Stimulated activated naive CD4-positive, alpha-beta T cell treated with Interleukin-2 at 50 U/mL for 16 hours (primary cell): ENCODE measurements around the gene CHCHD6.

Experiments
- DNase-seq: peaks from one replicate; lab custom pipeline; 2025; lab: John Stamatoyannopoulos, UW

CHCHD6 gene

DNA sequence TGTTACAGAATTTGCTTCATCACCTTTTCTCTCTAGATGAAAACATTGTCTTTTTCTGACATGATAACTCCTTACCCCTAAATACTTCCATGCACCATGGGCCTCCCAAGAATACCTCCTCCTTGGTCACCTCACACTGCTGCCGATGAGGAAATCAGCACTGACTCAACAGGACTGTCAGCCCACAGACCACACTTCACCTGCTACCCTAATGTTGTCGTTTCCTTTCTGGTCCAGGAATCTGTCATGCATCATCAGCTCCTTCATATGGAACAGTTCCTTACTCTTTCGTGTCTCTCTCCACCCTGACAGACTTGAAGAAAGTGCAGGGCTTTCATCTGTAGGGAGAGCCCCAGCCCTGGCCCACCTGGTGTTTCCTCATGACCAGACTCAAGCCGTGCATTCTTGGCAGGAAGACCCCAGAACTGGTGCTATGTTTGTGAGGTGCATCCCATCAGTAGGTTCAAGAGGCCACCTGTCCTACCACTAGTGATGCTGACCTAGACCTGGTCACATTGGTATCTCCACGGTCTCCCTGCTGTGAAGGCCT, 237.8 kb downstream of the CHCHD6 start:
- no peak for DNase-seq

DNA sequence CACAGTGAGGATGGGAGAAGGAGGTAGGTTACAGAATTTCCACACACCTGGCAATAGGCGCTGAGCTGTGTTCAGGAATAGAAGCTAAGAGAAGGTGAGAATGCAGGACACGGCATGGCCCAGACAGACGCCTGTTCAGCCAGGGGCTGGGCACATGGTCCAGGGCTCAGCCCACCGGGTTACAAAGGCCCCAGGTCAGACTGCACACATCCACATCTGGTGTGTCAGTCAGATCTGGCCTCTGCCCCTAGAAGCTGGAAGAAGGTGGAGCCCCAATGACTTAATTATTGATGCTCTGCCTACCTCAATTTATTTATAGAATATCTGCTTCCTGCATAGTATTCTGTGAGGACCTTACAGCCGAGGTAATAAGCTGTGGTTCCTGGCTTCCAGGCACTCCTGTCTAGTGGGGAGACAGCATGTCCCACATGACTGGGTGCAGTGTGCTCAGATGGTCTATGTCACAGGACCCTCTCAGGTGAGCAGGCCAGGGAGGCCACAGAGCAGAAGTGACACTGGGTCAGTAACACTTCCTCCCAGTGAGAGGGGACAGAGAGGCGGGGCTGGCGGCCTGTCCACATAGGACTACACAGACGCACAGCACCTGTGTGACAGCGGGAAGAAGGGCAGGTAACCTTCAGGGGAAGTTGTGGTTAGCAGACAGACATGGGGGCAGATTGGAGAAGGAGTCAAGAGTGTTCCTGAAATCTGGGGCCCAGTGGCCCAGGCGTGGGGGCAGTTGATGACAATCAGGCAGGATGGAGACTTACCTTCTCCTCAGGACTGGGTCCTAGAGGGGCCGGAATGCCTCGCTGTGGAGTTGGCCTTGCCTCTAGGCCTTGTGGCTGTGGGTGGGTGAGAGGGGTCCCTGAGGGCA, 240.3 kb downstream of the CHCHD6 start:
- DNase-seq, result no peak

- DNase-seq, result no peak
Observed at GRCh38 chr3:126945171-126945721, 241.2 kb downstream of the CHCHD6 start.

DNA sequence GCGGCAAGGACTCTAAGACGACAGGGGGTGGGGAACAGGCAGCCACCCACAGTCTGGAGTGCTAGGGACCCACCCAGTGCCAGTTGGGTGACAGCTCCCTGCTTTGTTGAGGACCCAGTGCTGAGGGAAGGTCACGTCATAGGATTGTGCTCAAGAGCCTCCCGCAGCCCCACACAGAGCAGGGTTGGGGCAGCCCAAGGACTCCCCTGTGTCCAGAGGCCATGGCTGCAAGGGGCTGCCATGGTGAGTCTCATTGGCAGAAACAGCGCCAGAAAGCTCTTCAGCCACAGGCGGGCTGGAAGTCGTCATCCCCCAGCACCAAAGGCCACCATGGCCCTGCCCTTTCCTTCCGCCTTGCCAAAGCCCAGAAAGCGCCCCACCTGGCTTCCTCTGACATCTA, 241.9 kb downstream of the CHCHD6 start:
- no peak for DNase-seq

DNA sequence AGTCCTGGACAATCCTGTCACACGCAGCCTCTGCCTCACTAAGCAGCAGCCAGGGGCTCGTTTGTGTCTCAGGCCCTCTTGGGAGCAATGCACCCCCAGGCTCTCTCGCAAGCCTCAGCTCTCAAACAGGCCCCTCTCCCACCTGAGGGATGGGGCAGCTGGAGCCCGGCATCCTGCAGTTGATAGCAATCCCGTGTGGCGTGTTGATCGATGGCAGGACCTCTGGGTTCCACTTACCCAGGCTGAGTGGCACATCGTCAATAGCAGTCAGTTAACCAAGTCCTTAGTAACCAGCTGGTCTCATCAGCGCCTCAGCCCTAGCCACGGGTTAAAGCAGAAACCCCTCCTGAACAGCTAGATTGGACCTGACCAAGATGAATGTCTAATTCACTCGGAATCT, 242.4 kb downstream of the CHCHD6 start:
- DNase-seq, result no peak

DNA sequence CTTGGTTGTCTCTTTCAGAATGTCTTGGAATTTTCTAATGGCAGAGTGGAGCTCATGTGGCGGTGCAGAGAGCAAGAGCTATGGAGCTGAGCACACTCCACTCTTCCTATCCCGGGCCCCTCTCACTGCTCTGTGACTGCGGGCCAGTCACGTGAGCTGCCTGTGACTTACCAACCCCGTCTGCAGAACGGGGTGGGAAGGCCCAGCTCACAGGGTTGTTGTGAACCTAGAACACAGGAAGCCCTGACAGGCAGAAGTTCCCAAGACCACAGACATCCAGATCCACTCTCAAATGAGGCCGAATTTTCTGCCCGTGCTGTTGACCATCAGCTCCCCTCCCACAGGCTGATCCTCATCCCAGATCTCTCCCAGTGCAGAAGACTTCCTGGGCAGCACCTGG, 243.4 kb downstream of the CHCHD6 start:
- no peak for DNase-seq

GRCh38 chr3:126948980-126949535, 245.0 kb downstream of the CHCHD6 start:
- no peak for DNase-seq

DNA sequence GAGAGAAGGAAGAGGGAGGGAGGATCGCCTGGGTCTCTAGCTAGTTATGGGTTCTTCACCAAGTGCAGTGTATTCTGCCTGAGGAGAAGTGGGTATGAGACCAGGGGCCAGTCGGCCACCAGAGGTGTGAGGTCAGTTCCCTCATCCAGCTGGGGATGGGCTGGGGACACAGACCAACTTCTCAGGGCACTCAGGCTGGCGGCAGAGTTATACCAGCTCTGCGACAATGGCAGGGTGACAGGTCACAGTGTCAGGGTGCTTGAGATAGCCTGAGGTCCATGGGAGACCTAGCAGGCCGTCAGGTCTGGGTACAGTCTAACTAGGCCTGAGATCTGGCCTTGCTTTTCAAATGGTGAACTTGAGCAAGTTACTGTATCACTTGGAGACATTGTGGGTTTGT, 247.5 kb downstream of the CHCHD6 start:
- DNase-seq, result no peak

- no peak for DNase-seq
Observed at GRCh38 chr3:126952261-126952982, 248.4 kb downstream of the CHCHD6 start.

- no peak for DNase-seq
Observed at GRCh38 chr3:126952983-126953660, 249.1 kb downstream of the CHCHD6 start.

GRCh38 chr3:126954141-126954842, 250.3 kb downstream of the CHCHD6 start:
- no peak for DNase-seq

DNA sequence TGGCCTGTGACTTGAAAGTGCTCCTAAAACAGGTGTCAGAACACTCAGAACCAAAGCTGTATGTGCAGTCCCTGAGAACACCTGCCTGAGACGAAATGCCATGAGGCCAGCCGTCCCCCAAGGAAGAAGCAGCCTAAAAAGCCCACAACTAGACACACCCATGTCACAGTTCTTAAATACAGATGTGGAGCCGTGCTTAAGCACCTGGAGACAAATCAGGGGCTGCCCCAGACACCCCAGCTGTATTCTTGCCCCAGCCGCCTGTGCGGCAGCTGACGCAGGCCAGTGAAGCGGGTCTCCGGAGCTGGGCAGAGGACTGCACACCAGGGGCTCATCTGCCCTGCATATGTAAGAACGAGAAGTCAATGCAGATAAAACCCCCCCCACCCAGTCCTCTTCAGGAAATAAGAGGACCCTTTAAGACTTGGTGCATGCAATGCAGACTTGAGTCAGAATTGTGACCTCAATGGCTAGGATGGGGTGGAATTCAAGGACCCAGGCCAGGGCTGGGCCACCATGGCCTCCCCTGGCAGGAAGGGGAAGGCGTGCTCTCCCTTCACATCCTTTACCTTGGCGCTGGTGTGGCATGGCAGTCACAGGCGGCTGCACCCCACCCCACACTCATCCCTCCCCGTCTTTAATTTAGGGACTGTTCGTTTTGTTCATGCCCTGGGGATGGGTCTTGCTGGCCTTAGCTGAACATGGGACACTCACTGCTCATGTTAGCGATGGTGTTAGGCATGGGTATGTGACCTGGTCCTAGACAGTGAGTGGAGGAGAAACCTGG, 251.2 kb downstream of the CHCHD6 start:
- no peak for DNase-seq

GRCh38 chr3:126956361-126956760, 252.3 kb downstream of the CHCHD6 start:
- no peak for DNase-seq

- no peak for DNase-seq
Observed at GRCh38 chr3:126956866-126957650, 253.0 kb downstream of the CHCHD6 start.

DNA sequence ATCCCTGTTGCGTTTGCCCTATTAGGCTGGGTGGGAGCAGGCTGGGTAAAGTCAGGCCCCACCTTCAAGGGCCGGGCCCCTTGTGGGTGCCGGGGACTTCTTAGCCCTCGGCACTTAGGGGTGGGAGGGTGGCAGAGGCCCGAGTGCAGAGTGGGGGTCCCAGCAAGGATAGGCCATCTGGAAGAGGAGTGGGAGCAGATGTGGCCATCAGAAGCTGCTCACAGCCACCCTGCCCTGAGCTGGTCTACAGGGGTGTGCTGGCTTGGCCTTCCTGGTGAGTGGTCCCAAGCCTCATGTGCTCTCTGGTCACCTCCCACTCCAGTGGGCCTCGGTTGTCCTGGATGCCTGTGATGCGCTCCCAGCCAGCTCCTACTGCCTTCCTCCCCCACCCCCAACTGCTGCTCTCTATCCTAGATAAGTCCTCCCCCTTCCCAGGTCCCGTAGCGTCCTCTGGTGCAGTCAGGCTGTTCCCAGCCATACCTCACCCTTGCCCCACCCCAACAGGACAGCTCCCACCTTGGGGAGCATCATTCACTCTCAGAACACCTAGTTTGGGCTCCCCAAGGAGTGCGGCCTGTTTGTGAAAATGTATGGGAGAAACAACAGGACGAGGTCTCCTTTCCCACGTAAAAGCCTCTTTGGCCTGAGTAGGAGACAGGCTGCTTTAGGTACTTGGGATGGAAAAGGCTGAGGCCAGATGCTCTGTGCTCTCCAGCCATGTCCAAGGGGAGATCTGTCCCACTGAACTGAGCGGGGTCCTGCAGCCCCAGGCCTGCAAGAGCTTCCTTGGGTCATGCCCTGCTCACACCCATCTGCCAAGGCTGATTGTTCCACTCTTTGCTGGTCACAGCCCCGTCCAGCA, 254.0 kb downstream of the CHCHD6 start:
- DNase-seq, result no peak

DNA sequence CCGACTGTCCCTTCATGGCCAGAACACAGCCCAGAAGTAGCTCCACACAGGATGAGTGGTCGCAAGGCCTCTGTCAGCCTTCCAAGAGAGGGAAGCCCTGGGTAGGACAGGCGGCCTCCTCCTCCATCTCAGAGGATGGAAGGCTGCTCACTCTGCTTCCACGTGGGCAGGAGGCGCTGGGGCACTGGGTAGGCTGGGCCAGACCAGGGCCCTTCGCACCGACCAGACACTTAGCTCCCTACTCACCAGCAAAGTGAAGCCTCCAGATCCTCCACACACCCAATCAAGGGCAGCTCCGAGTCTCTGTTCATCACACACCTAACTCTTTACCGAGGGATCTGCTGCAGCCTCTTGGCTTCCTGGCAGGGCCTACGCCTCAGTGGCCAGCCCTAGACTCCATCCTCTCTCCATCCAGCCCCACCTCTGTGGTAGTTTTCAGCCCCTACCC, 254.6 kb downstream of the CHCHD6 start:
- no peak for DNase-seq

- no peak for DNase-seq
Observed at GRCh38 chr3:126959136-126959920, 255.3 kb downstream of the CHCHD6 start.
